HG03060 (cell line): ENCODE data around the gene OLIG1.

ENCODE experiments used
- ATAC-seq: cut with Tn5 transposase; IDR thresholded peaks from one replicate; pipeline ENCODE4 v1.9.1; 2021; ENCODE audit warnings: low read depth, moderate number of reproducible peaks; ENCODE audit not compliant: unreplicated experiment

The OLIG1 gene, protein sequence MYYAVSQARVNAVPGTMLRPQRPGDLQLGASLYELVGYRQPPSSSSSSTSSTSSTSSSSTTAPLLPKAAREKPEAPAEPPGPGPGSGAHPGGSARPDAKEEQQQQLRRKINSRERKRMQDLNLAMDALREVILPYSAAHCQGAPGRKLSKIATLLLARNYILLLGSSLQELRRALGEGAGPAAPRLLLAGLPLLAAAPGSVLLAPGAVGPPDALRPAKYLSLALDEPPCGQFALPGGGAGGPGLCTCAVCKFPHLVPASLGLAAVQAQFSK

DNA sequence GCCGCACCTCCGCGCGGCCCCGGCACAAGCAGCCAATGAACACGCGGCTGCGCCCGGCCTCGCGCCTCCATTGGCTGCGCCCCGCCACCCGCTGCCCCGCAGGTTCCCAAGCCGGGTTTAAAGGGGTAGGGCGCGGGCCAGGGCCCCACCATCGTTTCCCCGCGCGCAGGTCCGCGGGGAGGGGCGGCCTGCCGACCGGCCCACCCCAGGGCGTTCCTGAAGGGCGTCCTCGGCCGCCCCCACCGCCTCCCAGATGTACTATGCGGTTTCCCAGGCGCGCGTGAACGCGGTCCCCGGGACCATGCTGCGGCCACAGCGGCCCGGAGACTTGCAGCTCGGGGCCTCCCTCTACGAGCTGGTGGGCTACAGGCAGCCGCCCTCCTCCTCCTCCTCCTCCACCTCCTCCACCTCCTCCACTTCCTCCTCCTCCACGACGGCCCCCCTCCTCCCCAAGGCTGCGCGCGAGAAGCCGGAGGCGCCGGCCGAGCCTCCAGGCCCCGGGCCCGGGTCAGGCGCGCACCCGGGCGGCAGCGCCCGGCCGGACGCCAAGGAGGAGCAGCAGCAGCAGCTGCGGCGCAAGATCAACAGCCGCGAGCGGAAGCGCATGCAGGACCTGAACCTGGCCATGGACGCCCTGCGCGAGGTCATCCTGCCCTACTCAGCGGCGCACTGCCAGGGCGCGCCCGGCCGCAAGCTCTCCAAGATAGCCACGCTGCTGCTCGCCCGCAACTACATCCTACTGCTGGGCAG lies at the start of gene OLIG1:
OLIG1 (plus strand) TSS at position 148 of the 750 bp plus-strand sequence; CDS start at position 254, 106 bp downstream.
- ATAC-seq, result no peak

DNA sequence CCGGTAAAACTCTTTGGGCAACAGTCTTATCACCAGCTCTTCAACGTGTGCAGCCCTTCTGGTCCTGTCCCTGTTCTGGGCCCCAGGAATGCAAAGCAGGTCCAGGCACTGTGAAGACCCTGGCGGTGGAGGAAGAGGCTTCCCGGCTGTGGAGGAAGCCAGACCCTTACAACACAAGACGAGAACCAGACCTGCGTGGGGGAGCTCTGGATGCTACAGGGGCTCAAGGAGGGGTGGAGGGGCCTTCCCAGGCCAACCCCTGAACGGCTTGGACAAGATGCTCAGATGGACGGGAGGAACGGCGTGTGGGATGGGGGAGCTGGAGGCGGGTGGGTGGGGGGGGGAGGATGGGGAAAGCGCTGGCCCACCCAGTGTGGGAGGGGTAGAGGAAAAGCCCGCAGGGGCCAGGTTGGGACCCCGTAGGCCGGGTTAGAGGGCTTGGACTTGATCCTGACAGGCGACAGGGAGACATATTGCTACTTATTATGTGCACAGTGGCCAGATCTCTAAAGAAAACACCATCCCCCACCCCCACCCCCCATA lies 49.3 kb upstream of the OLIG1 start:
- no peak for ATAC-seq

DNA sequence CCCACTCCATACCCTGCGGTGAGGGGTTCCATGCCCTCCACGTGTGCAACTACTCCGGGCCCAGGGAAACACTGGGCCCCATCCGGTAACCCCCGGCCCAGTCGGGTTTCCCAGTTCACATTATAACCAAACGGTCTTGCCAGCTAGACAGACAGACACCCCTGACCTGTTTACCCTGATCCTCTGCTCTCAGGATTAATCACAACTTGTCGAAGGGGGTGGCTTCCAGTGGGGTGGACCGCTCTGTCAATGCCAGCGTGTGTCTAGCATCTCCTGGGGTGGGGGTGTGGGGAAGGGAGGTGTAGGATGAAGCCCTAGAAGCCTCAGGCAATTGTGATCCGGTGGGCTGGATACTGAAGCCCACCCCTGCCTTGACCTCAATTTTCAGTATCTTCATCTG lies 48.8 kb upstream of the OLIG1 start:
- no peak for ATAC-seq

DNA sequence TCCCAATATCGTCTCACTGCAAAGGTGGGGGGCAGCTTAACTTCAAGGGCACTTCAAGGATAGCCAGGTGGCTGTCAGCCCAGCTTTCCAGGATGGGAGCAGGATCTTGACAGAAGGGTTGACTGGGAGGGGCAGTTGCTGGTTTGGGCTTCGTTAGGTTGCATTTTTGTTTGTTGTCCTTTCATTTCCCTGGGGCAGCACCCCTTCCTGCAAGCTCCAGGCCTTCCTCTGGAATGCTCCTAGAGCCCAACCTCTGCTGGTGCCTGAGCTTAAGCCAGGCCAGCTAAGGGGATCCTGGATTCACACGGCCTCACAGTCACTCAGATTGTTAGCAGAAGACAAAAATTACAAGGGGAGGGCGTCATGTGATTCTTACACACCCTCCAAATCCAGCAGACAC lies 48.3 kb upstream of the OLIG1 start:
- no peak for ATAC-seq

- ATAC-seq, result no peak
Observed at GRCh38 chr21:33022489-33022827, 47.5 kb upstream of the OLIG1 start.

DNA sequence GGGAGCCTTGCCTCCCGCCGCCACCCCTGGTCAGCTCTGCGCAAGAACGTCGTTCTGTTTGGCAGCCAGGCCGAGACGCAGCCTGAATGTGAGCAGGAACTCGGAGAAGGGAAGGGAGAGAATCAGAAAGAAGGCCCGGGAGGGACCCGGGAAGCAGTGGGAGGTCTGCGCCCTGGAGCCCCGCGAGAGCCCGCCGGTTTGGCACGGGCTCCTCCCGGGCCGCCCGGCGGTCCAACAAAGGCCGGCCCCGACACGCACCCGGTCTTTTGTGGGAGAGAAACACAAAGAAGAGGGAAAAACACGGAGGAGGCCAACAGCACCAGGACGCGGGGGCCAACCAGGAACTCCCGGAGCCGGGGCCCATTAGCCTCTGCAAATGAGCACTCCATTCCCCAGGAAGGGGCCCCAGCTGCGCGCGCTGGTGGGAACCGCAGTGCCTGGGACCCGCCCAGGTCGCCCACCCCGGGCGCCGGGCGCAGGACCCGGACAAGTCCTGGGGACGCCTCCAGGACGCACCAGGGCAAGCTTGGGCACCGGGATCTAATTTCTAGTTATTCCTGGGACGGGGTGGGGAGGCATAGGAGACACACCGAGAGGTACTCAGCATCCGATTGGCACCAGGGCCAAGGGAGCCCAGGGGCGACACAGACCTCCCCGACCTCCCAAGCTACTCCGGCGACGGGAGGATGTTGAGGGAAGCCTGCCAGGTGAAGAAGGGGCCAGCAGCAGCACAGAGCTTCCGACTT lies 46.9 kb upstream of the OLIG1 start:
- ATAC-seq, result no peak

DNA sequence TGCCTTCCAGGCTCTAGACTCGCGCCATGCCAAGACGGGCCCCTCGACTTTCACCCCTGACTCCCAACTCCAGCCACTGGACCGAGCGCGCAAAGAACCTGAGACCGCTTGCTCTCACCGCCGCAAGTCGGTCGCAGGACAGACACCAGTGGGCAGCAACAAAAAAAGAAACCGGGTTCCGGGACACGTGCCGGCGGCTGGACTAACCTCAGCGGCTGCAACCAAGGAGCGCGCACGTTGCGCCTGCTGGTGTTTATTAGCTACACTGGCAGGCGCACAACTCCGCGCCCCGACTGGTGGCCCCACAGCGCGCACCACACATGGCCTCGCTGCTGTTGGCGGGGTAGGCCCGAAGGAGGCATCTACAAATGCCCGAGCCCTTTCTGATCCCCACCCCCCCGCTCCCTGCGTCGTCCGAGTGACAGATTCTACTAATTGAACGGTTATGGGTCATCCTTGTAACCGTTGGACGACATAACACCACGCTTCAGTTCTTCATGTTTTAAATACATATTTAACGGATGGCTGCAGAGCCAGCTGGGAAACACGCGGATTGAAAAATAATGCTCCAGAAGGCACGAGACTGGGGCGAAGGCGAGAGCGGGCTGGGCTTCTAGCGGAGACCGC lies 46.3 kb upstream of the OLIG1 start:
- no peak for ATAC-seq

DNA sequence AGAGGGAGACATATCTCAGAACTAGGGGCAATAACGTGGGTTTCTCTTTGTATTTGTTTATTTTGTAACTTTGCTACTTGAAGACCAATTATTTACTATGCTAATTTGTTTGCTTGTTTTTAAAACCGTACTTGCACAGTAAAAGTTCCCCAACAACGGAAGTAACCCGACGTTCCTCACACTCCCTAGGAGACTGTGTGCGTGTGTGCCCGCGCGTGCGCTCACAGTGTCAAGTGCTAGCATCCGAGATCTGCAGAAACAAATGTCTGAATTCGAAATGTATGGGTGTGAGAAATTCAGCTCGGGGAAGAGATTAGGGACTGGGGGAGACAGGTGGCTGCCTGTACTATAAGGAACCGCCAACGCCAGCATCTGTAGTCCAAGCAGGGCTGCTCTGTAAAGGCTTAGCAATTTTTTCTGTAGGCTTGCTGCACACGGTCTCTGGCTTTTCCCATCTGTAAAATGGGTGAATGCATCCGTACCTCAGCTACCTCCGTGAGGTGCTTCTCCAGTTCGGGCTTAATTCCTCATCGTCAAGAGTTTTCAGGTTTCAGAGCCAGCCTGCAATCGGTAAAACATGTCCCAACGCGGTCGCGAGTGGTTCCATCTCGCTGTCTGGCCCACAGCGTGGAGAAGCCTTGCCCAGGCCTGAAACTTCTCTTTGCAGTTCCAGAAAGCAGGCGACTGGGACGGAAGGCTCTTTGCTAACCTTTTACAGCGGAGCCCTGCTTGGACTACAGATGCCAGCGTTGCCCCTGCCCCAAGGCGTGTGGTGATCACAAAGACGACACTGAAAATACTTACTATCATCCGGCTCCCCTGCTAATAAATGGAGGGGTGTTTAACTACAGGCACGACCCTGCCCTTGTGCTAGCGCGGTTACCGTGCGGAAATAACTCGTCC lies 45.5 kb upstream of the OLIG1 start:
- no peak for ATAC-seq

- no peak for ATAC-seq
Observed at GRCh38 chr21:33025106-33025488, 44.8 kb upstream of the OLIG1 start.

- no peak for ATAC-seq
Observed at GRCh38 chr21:33025489-33026442, 44.2 kb upstream of the OLIG1 start, which contains the start of gene OLIG2. OLIG2 (plus strand) TSS chr21:33025935; CDS start chr21:33026863, 928 bp downstream.

- no peak for ATAC-seq
Observed at GRCh38 chr21:33026443-33026858, 43.5 kb upstream of the OLIG1 start.

GRCh38 chr21:33026878-33027400 lies 43.0 kb upstream of the OLIG1 start:
- no peak for ATAC-seq

DNA sequence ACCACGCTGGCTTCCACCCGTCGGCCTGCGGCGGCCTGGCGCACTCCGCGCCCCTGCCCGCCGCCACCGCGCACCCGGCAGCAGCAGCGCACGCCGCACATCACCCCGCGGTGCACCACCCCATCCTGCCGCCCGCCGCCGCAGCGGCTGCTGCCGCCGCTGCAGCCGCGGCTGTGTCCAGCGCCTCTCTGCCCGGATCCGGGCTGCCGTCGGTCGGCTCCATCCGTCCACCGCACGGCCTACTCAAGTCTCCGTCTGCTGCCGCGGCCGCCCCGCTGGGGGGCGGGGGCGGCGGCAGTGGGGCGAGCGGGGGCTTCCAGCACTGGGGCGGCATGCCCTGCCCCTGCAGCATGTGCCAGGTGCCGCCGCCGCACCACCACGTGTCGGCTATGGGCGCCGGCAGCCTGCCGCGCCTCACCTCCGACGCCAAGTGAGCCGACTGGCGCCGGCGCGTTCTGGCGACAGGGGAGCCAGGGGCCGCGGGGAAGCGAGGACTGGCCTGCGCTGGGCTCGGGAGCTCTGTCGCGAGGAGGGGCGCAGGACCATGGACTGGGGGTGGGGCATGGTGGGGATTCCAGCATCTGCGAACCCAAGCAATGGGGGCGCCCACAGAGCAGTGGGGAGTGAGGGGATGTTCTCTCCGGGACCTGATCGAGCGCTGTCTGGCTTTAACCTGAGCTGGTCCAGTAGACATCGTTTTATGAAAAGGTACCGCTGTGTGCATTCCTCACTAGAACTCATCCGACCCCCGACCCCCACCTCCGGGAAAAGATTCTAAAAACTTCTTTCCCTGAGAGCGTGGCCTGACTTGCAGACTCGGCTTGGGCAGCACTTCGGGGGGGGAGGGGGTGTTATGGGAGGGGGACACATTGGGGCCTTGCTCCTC lies 42.3 kb upstream of the OLIG1 start:
- no peak for ATAC-seq

- no peak for ATAC-seq
Observed at GRCh38 chr21:33028287-33028670, 41.7 kb upstream of the OLIG1 start.

GRCh38 chr21:33028773-33029384 lies 41.1 kb upstream of the OLIG1 start:
- ATAC-seq, result no peak

GRCh38 chr21:33029385-33029921 lies 40.5 kb upstream of the OLIG1 start:
- no peak for ATAC-seq

DNA sequence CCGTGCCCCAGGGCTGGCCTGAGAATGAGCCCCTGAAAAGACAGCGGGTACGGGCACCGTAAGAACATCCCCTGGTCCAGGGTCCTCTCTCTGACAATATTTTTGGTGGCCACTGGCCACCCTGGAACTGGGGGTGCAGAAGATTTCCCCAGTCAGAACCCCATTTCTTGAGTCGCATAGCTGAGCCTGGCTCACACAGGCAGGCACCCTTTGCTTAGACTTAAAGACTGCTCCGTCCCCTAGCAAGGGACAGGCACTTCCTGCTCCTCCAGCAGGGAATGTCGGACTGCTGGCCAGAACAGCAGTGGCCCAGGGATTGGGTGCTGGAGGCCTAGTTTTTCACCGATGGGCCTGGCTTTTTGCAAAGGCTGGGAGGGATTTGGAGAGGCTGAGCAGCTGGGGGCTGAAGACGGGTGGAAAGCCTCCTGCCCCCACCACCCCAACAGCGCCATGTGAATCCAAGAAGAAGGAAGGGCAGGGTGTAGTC lies 39.9 kb upstream of the OLIG1 start:
- no peak for ATAC-seq
